Ovary (tissue), 9 donors: Measurements from ENCODE around the gene CAPN5. TPM values are rescaled to one million over a fixed set of nuclear protein-coding genes. Genes with fewer than 3 reads are reported as not detected.

Experiments
- DNase-seq, 5 donors: peaks; one replicate each; pipeline ENCODE4 v3.0.0-alpha.2; 2019 to 2020
- H3K27ac ChIP-seq, 2 donors: fragments of 200-600 bp; one replicate each; pipeline versions ENCODE4 v1.5.1 to v1.8.0; 2019 to 2022
- H3K27me3 ChIP-seq: fragments of 200-600 bp; one replicate; pipeline ENCODE4 v1.8.0; 2022
- H3K36me3 ChIP-seq: fragments of 200-600 bp; sonication (generic); one replicate; pipeline ENCODE4 v1.5.1; 2019
- H3K4me1 ChIP-seq: one replicate; pipeline ENCODE4 v1.8.1; 2013; ENCODE audit warnings: mild to moderate bottlenecking, moderate library complexity; ENCODE audit not compliant: insufficient read depth
- H3K4me3 ChIP-seq: fragments of 200-600 bp; sonication (generic); one replicate; pipeline ENCODE4 v1.5.1; 2017
- H3K9me3 ChIP-seq, 2 donors: fragments of 200-600 bp in 1 of 2; sonication (generic) in 1 of 2; one replicate each; pipeline versions ENCODE4 v1.5.1 to v1.8.1; 2013 to 2019; ENCODE audit warnings: mild to moderate bottlenecking in 1 of 2, moderate library complexity in 1 of 2
- CTCF ChIP-seq, 3 donors: fragments of 450-650 bp in 2 of 3; fragments of 200-600 bp in 1 of 3; IDR thresholded peaks; one replicate each; pipeline versions ENCODE4 v1.5.1 to v1.8.0; 2016 to 2022; ENCODE audit warnings: antibody characterized with exemption in 3 of 3, mild to moderate bottlenecking in 1 of 3
- EP300 ChIP-seq: sonication (generic); formaldehyde crosslinking; IDR thresholded peaks from one replicate; pipeline ENCODE4 v1.6.1; 2017; ENCODE audit warnings: antibody characterized with exemption
- POLR2A ChIP-seq: fragments of 450-650 bp; IDR thresholded peaks from one replicate; pipeline ENCODE4 v1.6.1; 2017; ENCODE audit warnings: antibody characterized with exemption, mild to moderate bottlenecking, moderate library complexity
- WGBS, 3 donors: extraction: QIAGEN DNeasy Blood & Tissue Kit in 1 of 3; methylation state at CpG; one replicate each; pipeline versions ENCODE4 v1.1.5 to v1.1.7; 2013 to 2017; 5-methylcytosine and 5-hydroxymethylcytosine counted together
- intact Hi-C, 4 donors: fragments of 100-400 bp; cut with DNase I; formaldehyde crosslinking; loops; one replicate each; pipeline versions ENCODE4 v1.11.0 to v1.15.1; 2022 to 2023
- polyA plus RNA-seq, 2 donors: library from polyadenylated mRNA; stranded (reverse); fragments of 200-250 nt in 1 of 2; fragments of 350-450 nt in 1 of 2; fragmentation: Illumina TruSeq in 1 of 2; extraction: RNeasy Lipid Tissue Mini Kit (QIAGEN cat#74804) in 1 of 2; gene quantifications; one replicate each; pipeline ENCODE4 v1.2.3, GENCODE V29; 2013 to 2014
- total RNA-seq, 7 donors: library from RNA; depleted of rRNA in 2 of 7; stranded (reverse); fragments of >200 nt in 2 of 7; fragmentation: NEBNext Ultra II Directional in 3 of 7; extraction: Animal tissue kit (Norgen Biotek cat#: 25700) in 3 of 7; gene quantifications; one replicate each; pipeline versions ENCODE4 v1.1.0 to v1.2.4, GENCODE V29; 2016 to 2023
- donor health status: DM: no; HTN: no; CAD: no; lungs with moderate emphysema.
- donor health status: DM: no; HTN: no; CAD: no.
- donor health status: Bipolar disorder and iron deficiency.
- donor health status: DM: yes; HTN: yes; CAD: no.
- donor health status: DM: no; HTN: no; CAD: no.
- donor health status: DM: yes; HTN: yes; CAD: no.

Gene CAPN5
- total and polyA plus RNA-seq, 9 donors = 3.0 to 82.2 (median 21.3) TPM

- H3K27me3 ChIP-seq = no peaks in the 10 kb centered on the region
- intact Hi-C loops = no loop called here
- no peak overlapping the region for H3K4me3 ChIP-seq
- WGBS, 3 donors = 89 to 93% (median 90%) methylated on average over 8 of the region's 8 CpGs
- H3K9me3 ChIP-seq = no peaks in the 10 kb centered on the region
- no peaks in the 10 kb centered on the region for H3K36me3 ChIP-seq
- H3K27ac ChIP-seq = no peak overlapping the region
- TF ChIP-seq CTCF (IDR thresholded peaks at IDR 0.05) (no peak), EP300 (no peak), POLR2A (no peak)
- DNase-seq = no peak
- H3K4me1 ChIP-seq = peaks cover 6% of the 10 kb centered on the region
Measured at GRCh38 chr11:77143405-77144020, 76.7 kb downstream of the CAPN5 start.

- TF ChIP-seq POLR2A (no peak), EP300 (no peak), CTCF (IDR thresholded peaks at IDR 0.05) (no peak)
- 93 to 94% (median 93%) methylated on average over 9 of the region's 9 CpGs for WGBS, 3 donors
- Histone ChIP-seq H3K4me1 (peaks cover 6% of the 10 kb centered on the region), H3K27me3 (no peaks in the 10 kb centered on the region), H3K27ac (no peak overlapping the region), H3K4me3 (no peak overlapping the region), H3K9me3 (no peaks in the 10 kb centered on the region), H3K36me3 (no peaks in the 10 kb centered on the region)
- intact Hi-C loops = no loop called here
- no peak for DNase-seq
Measured at GRCh38 chr11:77144196-77144856, 77.6 kb downstream of the CAPN5 start.

- 82 to 91% (median 87%) methylated on average over 7 of the region's 7 CpGs for whole genome bisulfite sequencing, 3 donors
- Histone ChIP-seq H3K36me3 (no peaks in the 10 kb centered on the region), H3K4me3 (no peak overlapping the region), H3K27me3 (no peaks in the 10 kb centered on the region), H3K9me3 (no peaks in the 10 kb centered on the region), H3K27ac (no peak overlapping the region), H3K4me1 (peaks cover 2% of the 10 kb centered on the region)
- intact Hi-C loops = no loop called here
- DNase-seq = no peak
- no peak for TF ChIP-seq CTCF (IDR thresholded peaks at IDR 0.05)
- TF ChIP-seq POLR2A = no peak
Measured at GRCh38 chr11:77144857-77145428, 78.2 kb downstream of the CAPN5 start.

- WGBS, 3 donors = 89 to 92% (median 91%) methylated on average over 10 of the region's 10 CpGs
- Histone ChIP-seq H3K27me3 (no peaks in the 10 kb centered on the region), H3K4me1 (no peaks in the 10 kb centered on the region), H3K36me3 (no peaks in the 10 kb centered on the region), H3K4me3 (no peak overlapping the region), H3K27ac (no peak overlapping the region), H3K9me3 (no peaks in the 10 kb centered on the region)
- TF ChIP-seq CTCF (IDR thresholded peaks at IDR 0.05) (no peak), EP300 (no peak), POLR2A (no peak)
- no peak for DNase-seq
- intact Hi-C loops = no loop called here
Measured at GRCh38 chr11:77146261-77147035, 79.7 kb downstream of the CAPN5 start.
